ENCODE data around the gene HTT-AS.

Gene HTT-AS

GRCh38 chr4:3029464-3029863 is 44.9 kb downstream of the HTT-AS start:
- no peak for DNase-seq (ENCODE audit: low spot score)

DNA sequence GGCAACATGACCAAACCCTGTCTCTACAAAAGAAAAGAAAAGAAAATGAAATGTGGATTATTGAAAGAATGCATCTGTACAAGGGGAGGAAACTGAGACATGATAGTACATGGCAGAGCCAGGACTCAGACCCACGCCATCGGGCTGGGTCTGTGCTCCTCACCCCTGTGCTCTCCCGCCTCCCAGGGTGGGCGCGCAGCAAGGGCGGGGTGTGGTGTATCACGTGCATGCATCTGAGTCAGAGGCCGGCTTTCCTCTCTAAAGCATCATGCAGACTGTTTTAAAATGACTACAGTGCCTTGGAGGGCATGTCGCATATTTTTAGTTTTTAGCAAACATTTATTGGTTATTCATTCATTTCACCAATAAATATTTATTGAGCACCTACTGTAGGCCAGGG is 47.8 kb downstream of the HTT-AS start:
- DNase-seq (ENCODE audit: low spot score), result no peak

- no peak for DNase-seq (ENCODE audit: low spot score)
These were observed 48.5 kb downstream of the HTT-AS start for GRCh38 chr4:3025881-3026280.

- no peak for DNase-seq (ENCODE audit: low spot score)
These were observed 51.7 kb downstream of the HTT-AS start for GRCh38 chr4:3022651-3023050.

GRCh38 chr4:3022112-3022511 is 52.2 kb downstream of the HTT-AS start:
- no peak for DNase-seq (ENCODE audit: low spot score)

GRCh38 chr4:3021627-3022026 is 52.7 kb downstream of the HTT-AS start:
- no peak for DNase-seq (ENCODE audit: low spot score)

GRCh38 chr4:3021127-3021526 is 53.2 kb downstream of the HTT-AS start:
- no peak for DNase-seq (ENCODE audit: low spot score)

- DNase-seq (ENCODE audit: low spot score), result no peak
These were observed 55.0 kb downstream of the HTT-AS start for GRCh38 chr4:3019145-3019846.

DNA sequence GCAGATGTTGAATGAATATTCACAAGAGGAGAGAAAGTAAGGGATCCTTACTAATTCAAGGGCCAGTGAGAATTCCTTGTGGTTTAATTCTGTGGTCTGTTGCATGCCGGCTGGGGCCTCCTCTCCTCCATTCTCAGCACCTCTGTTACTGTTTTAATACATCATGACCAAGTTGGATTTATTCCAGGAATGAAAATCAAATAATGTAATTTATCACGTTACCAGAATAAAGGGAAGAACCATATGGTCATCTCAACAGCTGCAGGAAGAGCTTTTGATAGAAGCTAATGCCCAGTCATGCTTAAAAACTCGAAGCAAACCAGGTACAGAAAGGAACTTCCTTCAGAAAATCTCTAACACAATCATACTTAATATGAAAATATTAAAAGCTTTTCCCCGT is 56.8 kb downstream of the HTT-AS start:
- no peak for DNase-seq (ENCODE audit: low spot score)

GRCh38 chr4:3016961-3017360 is 57.4 kb downstream of the HTT-AS start:
- no peak for DNase-seq (ENCODE audit: low spot score)

GRCh38 chr4:3013839-3014350 is 60.4 kb downstream of the HTT-AS start:
- DNase-seq (ENCODE audit: low spot score), result no peak
